ENCODE data around the gene GARIN3. TPM values are rescaled to one million over a fixed set of nuclear protein-coding genes. Genes with fewer than 3 reads are reported as not detected.

Gene GARIN3
- total and polyA plus RNA-seq, 9 of the 15 experiments (the other 6 are each of a cell fraction or from before 2014, with no cell fraction given): not detected

- TF ChIP-seq ZNF609 (CRISPR knock-in tag; IDR thresholded peaks at IDR 0.05; ENCODE audit: borderline replicate concordance) (no peak), MIER1 (IDR thresholded peaks at IDR 0.05; ENCODE audit: low read depth) (no peak), ZNF589 (CRISPR knock-in tag; IDR thresholded peaks at IDR 0.05; ENCODE audit: low read depth) (no peak), ARHGAP35 (IDR thresholded peaks at IDR 0.05; ENCODE audit: partially characterized antibody) (no peak), ZC3H8 (IDR thresholded peaks at IDR 0.05) (no peak), FOXA3 (CRISPR knock-in tag; conservative IDR thresholded peaks at IDR 0.05 in 1 of 2, IDR thresholded peaks at IDR 0.05 in 1 of 2) (no peak)
Measured at GRCh38 chr5:157214415-157214814, 48.4 kb upstream of the GARIN3 start (continued).
